Measurements from ENCODE around the gene ATOH8.

- TF ChIP-seq CTCF (IDR thresholded peaks at IDR 0.05; ENCODE audit: insufficient read depth, low read depth, low read length): no peak
- TF ChIP-seq EZH2 (IDR thresholded peaks at IDR 0.05; ENCODE audit: insufficient read depth, low read length): no peak
Observed at GRCh38 chr2:85744741-85745601, 8.8 kb upstream of the ATOH8 start.
